SJSA1 (cell line): Measurements from ENCODE around the gene TAOK1. TPM values are rescaled to one million over a fixed set of nuclear protein-coding genes. Genes with fewer than 3 reads are reported as not detected.

ENCODE experiments used
- DNase-seq, 2 experiments: peaks; one replicate each; pipeline ENCODE4 v3.0.0-alpha.2; 2015 to 2020; ENCODE audit warnings: low spot score in 2 of 2, low read depth in 1 of 2
- H3K27ac ChIP-seq: fragments of 250-450 bp; sonication (Bioruptor Pico); 2 replicates; pipeline ENCODE4 v1.5.1; 2020; ENCODE audit warnings: mild to moderate bottlenecking, moderate library complexity
- H3K27me3 ChIP-seq: fragments of 250-450 bp; sonication (Bioruptor Pico); replicated peaks from 2 replicates; pipeline ENCODE4 v1.5.1; 2020; ENCODE audit warnings: mild to moderate bottlenecking, moderate library complexity
- H3K36me3 ChIP-seq: fragments of 250-450 bp; sonication (Bioruptor Pico); 2 replicates; pipeline ENCODE4 v1.5.1; 2020; ENCODE audit warnings: mild to moderate bottlenecking
- H3K4me1 ChIP-seq: fragments of 250-450 bp; sonication (Bioruptor Pico); replicated peaks from 2 replicates; pipeline ENCODE4 v1.6.1; 2021; ENCODE audit warnings: mild to moderate bottlenecking
- H3K4me3 ChIP-seq: fragments of 250-450 bp; sonication (Bioruptor Pico); 2 replicates; pipeline ENCODE4 v1.5.1; 2020; ENCODE audit warnings: mild to moderate bottlenecking
- H3K9me3 ChIP-seq: fragments of 250-450 bp; sonication (Bioruptor Pico); replicated peaks from 2 replicates; pipeline ENCODE4 v1.5.1; 2020; ENCODE audit warnings: mild to moderate bottlenecking
- total RNA-seq: library from RNA; depleted of rRNA; stranded (reverse); fragments of >200 nt; shearing (Covaris generic); gene quantifications from 2 replicates; pipeline ENCODE4 v1.2.3, GENCODE V29; 2014

TAOK1 gene
- total RNA-seq, 1 experiment from 2014 or later: 38.4 TPM

DNA sequence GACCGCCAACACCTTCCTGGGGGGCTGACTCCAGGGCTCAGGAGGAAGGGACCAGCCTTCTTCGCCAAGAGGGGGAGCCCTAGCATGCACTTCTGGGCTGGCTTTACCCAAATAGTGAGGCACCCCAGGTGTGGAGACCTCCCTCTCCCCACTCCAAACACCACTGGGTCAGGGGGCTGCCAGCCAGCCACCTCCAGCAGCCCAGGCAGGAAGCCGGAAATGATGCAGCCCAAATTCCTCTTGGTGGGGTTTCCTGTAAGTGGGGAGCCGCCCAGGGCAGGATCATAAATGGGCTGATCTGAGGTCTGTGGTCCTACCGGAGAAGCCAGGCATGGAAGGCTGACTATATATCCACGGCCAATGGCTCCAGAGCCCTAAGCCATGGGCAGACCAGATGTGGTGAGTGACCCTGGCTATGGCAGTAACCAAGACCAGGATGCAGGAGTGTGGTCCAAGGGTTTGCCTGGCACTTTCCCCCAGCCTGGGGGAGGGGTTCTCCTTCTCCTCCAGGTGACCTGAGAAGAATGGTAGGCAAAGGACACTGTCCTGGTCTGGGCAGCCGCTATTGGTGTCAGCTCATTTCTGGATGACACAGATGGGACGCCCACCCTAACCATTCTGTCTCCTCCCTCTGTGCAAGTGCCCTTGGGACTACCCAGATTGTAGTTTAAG is 195.1 kb downstream of the TAOK1 start:
- Histone ChIP-seq H3K27me3 (no peaks in the 10 kb centered on the region), H3K27ac (no peak overlapping the region), H3K36me3 (peaks cover 26% of the 10 kb centered on the region), H3K4me3 (no peak overlapping the region), H3K9me3 (no peaks in the 10 kb centered on the region; the same call in 1 of the 2 replicates), H3K4me1 (peaks cover 23% of the 10 kb centered on the region)
- DNase-seq: no peak

DNA sequence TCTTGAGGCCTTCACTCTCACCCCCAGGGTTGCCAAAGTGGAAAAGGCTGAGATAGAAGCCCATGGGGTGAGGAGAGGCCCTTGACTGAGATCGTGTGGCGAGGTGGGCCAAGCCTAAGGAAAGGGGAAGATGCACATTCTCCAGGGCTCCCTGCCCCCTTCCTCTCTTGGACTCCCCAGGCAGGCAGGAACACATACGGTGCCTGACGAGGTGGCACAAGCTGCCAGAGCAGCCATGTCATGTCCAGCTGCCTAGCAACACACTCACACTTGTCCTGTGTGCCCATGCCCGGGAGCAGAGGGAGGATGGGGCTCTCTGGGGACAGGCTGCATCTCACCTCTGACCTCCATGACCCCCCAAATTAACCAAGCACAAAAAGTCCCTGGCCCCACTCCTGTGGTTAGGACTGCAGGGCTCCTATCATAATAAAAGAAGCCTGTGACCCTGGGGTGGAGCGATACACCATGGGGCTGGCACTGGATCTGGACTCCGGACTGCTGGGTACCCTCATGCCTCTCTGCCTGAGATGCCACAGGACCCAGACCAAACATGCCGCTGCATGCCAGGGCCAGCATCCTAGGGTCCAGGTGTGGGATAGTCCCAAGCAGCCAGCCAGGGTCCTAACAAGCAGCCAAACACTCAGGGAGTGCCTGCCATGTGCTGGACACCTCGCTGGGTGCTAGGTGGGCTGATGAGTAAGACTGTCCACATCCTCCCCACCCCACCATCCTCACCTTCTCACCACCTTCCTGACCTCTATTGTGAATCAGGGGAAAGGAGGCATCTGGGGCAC is 196.7 kb downstream of the TAOK1 start:
- Histone ChIP-seq H3K4me1 (peaks cover 37% of the 10 kb centered on the region), H3K27me3 (no peaks in the 10 kb centered on the region), H3K9me3 (no peaks in the 10 kb centered on the region), H3K27ac (no peak overlapping the region), H3K36me3 (peaks cover 16% of the 10 kb centered on the region), H3K4me3 (no peak overlapping the region)
- DNase-seq: no peak

GRCh38 chr17:29587591-29587990 is 197.4 kb downstream of the TAOK1 start:
- Histone ChIP-seq H3K27ac (no peak overlapping the region), H3K4me3 (no peak overlapping the region), H3K36me3 (peaks cover 12% of the 10 kb centered on the region), H3K4me1 (peaks cover 44% of the 10 kb centered on the region), H3K27me3 (no peaks in the 10 kb centered on the region), H3K9me3 (no peaks in the 10 kb centered on the region)
- DNase-seq: no peak

DNA sequence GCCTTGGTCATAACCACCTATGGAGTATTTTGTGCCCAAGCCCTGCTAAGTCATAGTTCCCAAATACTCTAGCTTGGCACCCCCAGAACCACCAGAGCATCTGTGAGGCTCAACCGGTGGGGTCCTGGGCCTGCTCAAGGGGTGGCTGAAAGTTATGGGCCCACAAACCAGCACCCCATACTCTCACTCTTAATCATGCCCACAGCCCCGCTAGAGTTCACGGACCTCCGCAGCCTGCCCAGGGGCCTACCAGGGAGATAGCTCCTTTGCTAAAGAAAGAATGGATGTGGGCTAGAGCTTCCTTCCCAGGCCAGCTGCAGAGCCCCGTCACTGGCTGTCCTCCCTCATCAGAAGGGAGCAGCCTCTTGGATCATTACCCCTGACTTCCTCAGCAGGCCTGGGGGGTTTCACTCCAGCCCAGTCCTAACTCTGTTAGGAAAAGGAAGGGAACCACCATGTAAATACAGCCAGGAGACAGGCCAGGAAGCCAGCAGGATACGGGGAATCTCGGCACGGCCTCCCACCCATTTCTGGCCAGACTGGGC is 197.9 kb downstream of the TAOK1 start:
- H3K4me1 ChIP-seq: peaks cover 48% of the 10 kb centered on the region
- H3K27ac ChIP-seq: no peak overlapping the region
- no peaks in the 10 kb centered on the region for H3K27me3 ChIP-seq
- peak overlapping the region; percentile 80 for H3K4me3 ChIP-seq
- H3K9me3 ChIP-seq: no peaks in the 10 kb centered on the region
- DNase-seq: no peak
- peaks cover 12% of the 10 kb centered on the region for H3K36me3 ChIP-seq

GRCh38 chr17:29588562-29589411 is 198.6 kb downstream of the TAOK1 start:
- Histone ChIP-seq H3K4me1 (peaks cover 51% of the 10 kb centered on the region), H3K36me3 (peaks cover 10% of the 10 kb centered on the region), H3K4me3 (peak overlapping the region; percentile 80), H3K27me3 (no peaks in the 10 kb centered on the region), H3K27ac (no peak overlapping the region), H3K9me3 (no peaks in the 10 kb centered on the region)
- peak in 1 of 2 experiments; percentile 28 for DNase-seq

GRCh38 chr17:29589524-29590410 is 199.6 kb downstream of the TAOK1 start, which contains the start of gene GIT1:
Gene GIT1 (minus strand): TSS chr17:29589648. CDS start chr17:29589378, 270 bp downstream.
- peak; percentile 82 to 91 for DNase-seq
- Histone ChIP-seq H3K4me1 (peaks cover 58% of the 10 kb centered on the region), H3K27me3 (no peaks in the 10 kb centered on the region), H3K9me3 (no peaks in the 10 kb centered on the region), H3K36me3 (peaks cover 9% of the 10 kb centered on the region; the same call in 1 of the 2 replicates), H3K27ac (no peak within 1 kb of the TSS), H3K4me3 (peak within 1 kb of the TSS; percentile 80)

DNA sequence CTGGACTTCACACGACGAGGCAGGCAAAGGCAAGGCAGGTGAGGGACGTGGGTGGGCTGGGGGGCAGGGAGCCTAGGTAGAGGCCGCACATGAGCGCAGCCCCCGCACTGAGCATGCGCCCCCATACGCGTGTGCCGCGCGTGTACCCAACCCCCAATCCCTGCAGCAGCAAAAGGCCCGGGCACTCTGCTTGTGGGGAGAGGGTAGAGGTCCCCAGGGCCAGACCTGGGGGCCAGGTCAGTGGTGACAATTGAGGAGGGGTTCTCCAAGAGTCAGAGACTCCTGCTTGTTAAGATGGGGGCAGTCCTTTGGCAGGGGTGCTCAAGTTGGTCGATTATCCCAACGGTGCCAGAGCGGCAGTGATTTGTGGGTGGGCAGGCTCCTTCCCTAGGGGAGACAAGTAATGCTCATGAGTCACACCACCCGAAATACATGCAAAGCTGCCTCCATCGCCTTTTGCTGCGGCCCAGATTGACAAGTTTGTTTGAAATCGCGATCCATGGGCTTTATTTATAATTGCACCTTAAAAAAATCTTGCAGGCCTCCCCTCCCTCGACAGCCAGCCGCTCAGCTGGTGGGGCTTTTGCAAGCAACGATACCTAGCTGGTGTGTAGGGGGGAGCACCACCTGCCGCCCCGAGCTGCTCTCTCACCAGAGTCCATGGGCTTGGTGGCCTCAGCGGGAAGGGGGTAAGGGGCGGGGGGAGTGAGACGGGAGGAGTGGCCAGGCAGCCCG is 200.4 kb downstream of the TAOK1 start:
- DNase-seq: no peak

DNA sequence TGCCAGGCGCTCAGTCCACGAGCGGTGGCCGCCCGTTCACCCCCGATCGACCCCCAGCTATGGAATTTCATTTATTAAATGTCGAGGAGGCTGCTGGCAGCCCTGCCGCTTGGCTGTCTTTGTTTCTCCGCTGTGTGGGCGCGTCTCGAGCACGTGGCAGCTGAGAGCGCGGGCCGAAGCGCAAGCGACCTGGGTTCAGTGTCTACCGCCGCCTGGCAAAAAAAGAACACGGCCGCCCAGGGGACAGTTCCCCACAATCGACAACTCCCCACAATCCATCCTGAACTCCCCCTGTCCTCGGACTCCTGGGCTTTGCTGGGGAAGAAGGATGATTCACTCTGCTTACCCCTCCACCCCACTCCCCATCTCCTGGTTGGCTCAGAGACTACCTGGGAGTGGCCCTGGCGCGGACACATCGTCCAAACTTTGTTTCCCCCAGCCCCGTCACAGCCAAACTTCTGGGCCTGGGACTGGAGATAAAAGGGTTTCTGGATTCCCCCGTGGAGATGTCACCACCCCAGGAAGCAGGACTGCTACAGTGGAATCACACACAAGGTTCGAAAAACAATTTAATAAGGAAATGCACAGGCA is 201.1 kb downstream of the TAOK1 start:
- no peak overlapping the region for H3K27ac ChIP-seq
- H3K36me3 ChIP-seq: peaks cover 9% of the 10 kb centered on the region; the same call in 1 of the 2 replicates
- no peaks in the 10 kb centered on the region for H3K27me3 ChIP-seq
- no peak for DNase-seq
- peak overlapping the region; percentile 3 for H3K4me3 ChIP-seq
- H3K4me1 ChIP-seq: peaks cover 64% of the 10 kb centered on the region
- no peaks in the 10 kb centered on the region for H3K9me3 ChIP-seq

More for the DNA sequence above, 200.4 kb downstream of the TAOK1 start:
- Histone ChIP-seq H3K4me3 (no peak overlapping the region), H3K27ac (no peak overlapping the region), H3K36me3 (peaks cover 9% of the 10 kb centered on the region; the same call in 1 of the 2 replicates), H3K4me1 (peaks cover 64% of the 10 kb centered on the region), H3K27me3 (no peaks in the 10 kb centered on the region), H3K9me3 (no peaks in the 10 kb centered on the region)

DNA sequence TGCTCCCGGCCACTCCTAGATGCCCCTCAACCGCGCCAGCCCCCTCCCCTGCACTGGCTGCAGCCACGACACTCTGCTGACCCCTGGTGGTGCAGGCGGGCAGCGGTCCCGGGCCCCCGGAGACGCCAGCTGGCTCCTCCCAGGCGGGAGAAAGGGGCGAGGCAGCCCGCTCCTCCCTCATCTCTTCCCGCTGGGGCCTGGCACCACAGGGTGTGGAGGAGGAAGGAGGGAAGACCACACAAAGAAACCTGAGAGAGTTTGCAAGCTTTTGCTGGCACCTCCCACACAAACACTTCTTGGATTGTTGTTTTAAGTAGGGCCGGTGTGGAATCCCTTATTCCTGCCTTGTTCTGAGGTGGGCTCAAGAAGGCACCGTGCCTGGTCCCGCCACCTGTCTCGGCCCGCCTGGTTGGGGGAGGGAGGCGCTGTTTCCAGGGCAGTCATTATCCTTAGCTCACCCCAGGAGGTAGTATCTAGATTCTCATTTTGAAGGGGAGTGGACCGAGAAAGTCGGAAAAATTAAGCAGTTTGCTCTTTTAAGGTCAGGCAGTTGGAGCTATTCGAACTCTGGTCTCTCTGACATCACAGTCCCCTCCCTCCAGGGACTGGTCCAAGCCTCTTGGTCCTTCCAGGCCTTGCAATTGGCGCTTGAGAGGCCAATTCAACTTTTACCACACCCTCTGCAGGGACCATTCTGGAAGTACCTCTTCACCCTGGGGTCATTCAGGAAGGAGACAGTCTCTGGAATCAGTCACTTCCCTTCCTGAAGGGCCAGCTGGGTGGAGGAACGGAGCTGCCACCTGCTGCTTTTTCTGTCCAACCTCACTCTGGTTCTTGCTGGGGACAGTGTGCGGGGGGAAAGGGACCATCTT is 201.8 kb downstream of the TAOK1 start:
- DNase-seq: peak; percentile 90 to 91
- H3K27me3 ChIP-seq: no peaks in the 10 kb centered on the region
- peaks cover 9% of the 10 kb centered on the region; the same call in 1 of the 2 replicates for H3K36me3 ChIP-seq
- H3K4me3 ChIP-seq: peak overlapping the region; percentile 3
- no peak overlapping the region for H3K27ac ChIP-seq
- peaks cover 64% of the 10 kb centered on the region for H3K4me1 ChIP-seq
- H3K9me3 ChIP-seq: no peaks in the 10 kb centered on the region

DNA sequence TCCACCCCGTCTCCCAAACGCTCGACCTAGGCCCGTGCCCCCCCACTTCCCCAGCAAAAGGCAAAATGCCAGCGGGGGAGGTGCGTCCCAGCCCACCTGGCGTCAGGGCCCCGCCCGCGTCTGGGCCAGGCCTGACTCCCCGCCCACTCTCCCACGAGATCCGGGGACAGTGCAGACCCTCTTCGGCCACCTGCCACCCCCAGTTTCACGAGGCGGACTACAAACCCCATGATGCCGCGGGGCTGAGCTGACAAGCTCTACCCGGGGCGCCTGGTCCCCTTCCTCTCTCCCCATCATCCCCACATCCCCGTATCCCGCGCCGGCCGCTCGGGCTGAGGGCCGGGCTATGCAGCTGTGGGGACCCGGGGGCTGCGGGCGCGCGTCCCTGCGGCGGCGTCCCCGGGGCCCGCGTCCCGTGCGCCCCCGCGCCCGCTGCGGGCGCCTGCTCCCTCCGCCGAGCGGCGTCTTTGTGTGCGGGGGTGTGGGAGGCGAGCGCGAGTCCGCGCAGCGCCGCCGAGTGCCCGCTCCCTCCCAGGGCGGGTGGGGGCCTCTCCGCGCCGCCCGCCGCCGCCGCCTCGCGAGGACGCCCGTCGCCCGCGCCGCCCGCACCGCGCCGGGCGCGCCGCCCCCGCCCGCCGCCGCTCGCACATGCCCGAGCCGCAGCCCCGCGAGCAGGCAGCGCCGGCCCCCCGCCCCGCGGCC is 202.8 kb downstream of the TAOK1 start, which contains the start of gene ANKRD13B:
ANKRD13B (plus strand) TSS at position 283 of the 702 bp plus-strand sequence. CDS start 490 bp downstream, outside the sequence.
- Histone ChIP-seq H3K4me1 (peaks cover 60% of the 10 kb centered on the region), H3K4me3 (peak within 1 kb of the TSS; percentile 57), H3K9me3 (no peaks in the 10 kb centered on the region), H3K36me3 (peaks cover 9% of the 10 kb centered on the region; the same call in 1 of the 2 replicates), H3K27me3 (no peaks in the 10 kb centered on the region), H3K27ac (no peak within 1 kb of the TSS)
- no peak for DNase-seq
